K562 (cell line): ENCODE data around the gene TRNAU1AP. TPM values are rescaled to one million over a fixed set of nuclear protein-coding genes. Genes with fewer than 3 reads are reported as not detected.
A peak's percentile ranks its signal among the peaks of the same experiment; 100 is the strongest.

Source experiments
- DACH1 ChIP-seq: fragments of 450-650 bp; IDR thresholded peaks from 2 replicates; pipeline ENCODE4 v1.6.1; 2018; ENCODE audit not compliant: partially characterized antibody
- ETV5 ChIP-seq: sonication (generic); formaldehyde crosslinking; IDR thresholded peaks from 2 replicates; pipeline ENCODE4 v1.4.0; 2020; ENCODE audit warnings: low read depth, mild to moderate bottlenecking, missing genetic modification reagents
- FOXK2 ChIP-seq, 2 experiments: fragments of 450-650 bp; IDR thresholded peaks in 1 of 2; conservative IDR thresholded peaks in 1 of 2; 2 replicates each; pipeline ENCODE4 v1.6.1; 2016; ENCODE audit warnings: low read depth in 2 of 2, mild to moderate bottlenecking in 1 of 2
- GABPA ChIP-seq: fragments of 200-800 bp; sonication (Bioruptor generic); conservative IDR thresholded peaks from 2 replicates; pipeline ENCODE4 v1.6.1; 2016; ENCODE audit warnings: low read depth, missing genetic modification characterization, missing compliant biosample characterization
- ZBED1 ChIP-seq: IDR thresholded peaks from 2 replicates; pipeline ENCODE4 v1.6.1; 2014
- polyA plus RNA-seq, 8 experiments: library from polyadenylated mRNA; depleted of rRNA in 4 of 8; stranded (reverse) in 5 of 8; unstranded in 3 of 8; fragments of >200 nt; fragmentation: Nextera tagmentation in 2 of 8; fragmentation: Illumina TruSeq in 1 of 8; extraction: Ambion mirVana in 2 of 8; extraction: Trizol in 1 of 8; gene quantifications; 2 replicates each; pipeline versions ENCODE4 v1.2.1 to v1.2.3, GENCODE V29; 2011 to 2014; ENCODE audit warnings: inconsistent platforms in 1 of 8, missing spikeins in 1 of 8
- total RNA-seq, 7 experiments: library from RNA; depleted of rRNA in 6 of 7; stranded (reverse); fragments of >200 nt in 6 of 7; fragmentation: Illumina TruSeq in 2 of 7; extraction: Trizol in 2 of 7; gene quantifications; 2 replicates each; pipeline versions ENCODE4 v1.2.1 to v1.2.3, GENCODE V29; 2011 to 2021; ENCODE audit warnings: low replicate concordance in 1 of 7
- TF ChIP-seq, protein P1 (sequence below): sonication (generic); formaldehyde crosslinking; IDR thresholded peaks from 2 replicates; pipeline ENCODE4 v1.8.0; 2022; ENCODE audit warnings: mild to moderate bottlenecking, missing genetic modification reagents
- TF ChIP-seq, protein P2 (sequence below), 2 experiments: IDR thresholded peaks in 1 of 2; conservative IDR thresholded peaks in 1 of 2; 2 replicates each; pipeline ENCODE4 v1.6.1; 2016; ENCODE audit warnings: low read depth in 2 of 2, mild to moderate bottlenecking in 1 of 2, missing compliant biosample characterization in 1 of 2, missing genetic modification characterization in 1 of 2, moderate library complexity in 1 of 2
- TF ChIP-seq, protein P3 (sequence below), 2 experiments: fragments of 450-650 bp in 1 of 2; sonication (generic) in 1 of 2; formaldehyde crosslinking in 1 of 2; IDR thresholded peaks; 2 replicates each; pipeline versions ENCODE4 v1.7.1 to v1.9.0; 2016 to 2022; ENCODE audit warnings: inconsistent platforms in 1 of 2, mild to moderate bottlenecking in 1 of 2, missing genetic modification reagents in 1 of 2

The TRNAU1AP gene
- total and polyA plus RNA-seq, 9 of the 15 experiments (the other 6 are each of a cell fraction or from before 2014, with no cell fraction given): 34.9 to 110 (median 46.3) TPM

DNA sequence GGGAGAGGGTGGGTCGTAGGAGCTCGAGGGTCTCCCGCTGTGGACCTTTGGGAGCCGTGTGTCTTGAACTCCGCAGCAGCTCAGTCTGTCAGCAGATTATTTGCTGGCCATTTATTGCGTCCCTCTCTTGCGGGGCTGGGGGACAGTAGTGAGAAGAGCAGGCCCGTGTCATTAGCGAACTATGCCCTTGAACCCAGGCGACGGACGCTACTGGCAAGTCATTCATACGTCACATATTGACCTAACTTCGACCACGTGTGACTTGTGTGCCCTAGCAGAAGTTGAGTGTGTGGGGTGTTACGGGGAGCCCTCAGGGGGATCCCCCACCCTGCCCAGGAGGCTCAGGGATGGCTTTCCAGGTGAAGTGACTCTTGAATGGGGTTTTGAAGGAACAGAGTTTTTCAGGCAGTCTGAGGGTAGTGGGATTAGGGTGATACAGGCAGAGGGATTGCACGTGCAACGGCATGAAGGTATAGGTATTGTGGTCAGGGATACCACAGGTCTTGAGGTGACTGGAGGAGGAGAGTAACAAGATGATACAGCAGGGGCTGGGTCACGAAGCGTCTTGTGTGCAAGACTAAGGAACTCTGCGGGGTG lies 34.0 kb upstream of the TRNAU1AP start (continued):
- TF ChIP-seq, protein P1, sequence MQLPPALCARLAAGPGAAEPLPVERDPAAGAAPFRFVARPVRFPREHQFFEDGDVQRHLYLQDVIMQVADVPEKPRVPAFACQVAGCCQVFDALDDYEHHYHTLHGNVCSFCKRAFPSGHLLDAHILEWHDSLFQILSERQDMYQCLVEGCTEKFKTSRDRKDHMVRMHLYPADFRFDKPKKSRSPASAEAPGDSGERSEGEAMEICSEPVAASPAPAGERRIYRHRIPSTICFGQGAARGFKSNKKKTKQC (CRISPR knock-in tag): peak; percentile 58
- TF ChIP-seq FOXK2 (conservative IDR thresholded peaks at IDR 0.05 in 1 of 2, IDR thresholded peaks at IDR 0.05 in 1 of 2; ENCODE audit: low read depth in 2 of 2) (peak; percentile 73 to 75), ZBED1 (peak; percentile 81; the same call in 1 of the 2 replicates), DACH1 (peak; percentile 6), ETV5 (CRISPR knock-in tag) (peak; percentile 74; the same call in 1 of the 2 replicates), GABPA (tag) (peak; percentile 5; the same call in 1 of the 2 replicates)
- TF ChIP-seq, protein P2, sequence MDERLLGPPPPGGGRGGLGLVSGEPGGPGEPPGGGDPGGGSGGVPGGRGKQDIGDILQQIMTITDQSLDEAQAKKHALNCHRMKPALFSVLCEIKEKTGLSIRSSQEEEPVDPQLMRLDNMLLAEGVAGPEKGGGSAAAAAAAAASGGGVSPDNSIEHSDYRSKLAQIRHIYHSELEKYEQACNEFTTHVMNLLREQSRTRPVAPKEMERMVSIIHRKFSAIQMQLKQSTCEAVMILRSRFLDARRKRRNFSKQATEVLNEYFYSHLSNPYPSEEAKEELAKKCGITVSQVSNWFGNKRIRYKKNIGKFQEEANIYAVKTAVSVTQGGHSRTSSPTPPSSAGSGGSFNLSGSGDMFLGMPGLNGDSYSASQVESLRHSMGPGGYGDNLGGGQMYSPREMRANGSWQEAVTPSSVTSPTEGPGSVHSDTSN (CRISPR knock-in tag; IDR thresholded peaks at IDR 0.05; ENCODE audit: low read depth): no peak
- TF ChIP-seq, protein P2 (tag; conservative IDR thresholded peaks at IDR 0.05; ENCODE audit: low read depth): no peak
- TF ChIP-seq, protein P3, sequence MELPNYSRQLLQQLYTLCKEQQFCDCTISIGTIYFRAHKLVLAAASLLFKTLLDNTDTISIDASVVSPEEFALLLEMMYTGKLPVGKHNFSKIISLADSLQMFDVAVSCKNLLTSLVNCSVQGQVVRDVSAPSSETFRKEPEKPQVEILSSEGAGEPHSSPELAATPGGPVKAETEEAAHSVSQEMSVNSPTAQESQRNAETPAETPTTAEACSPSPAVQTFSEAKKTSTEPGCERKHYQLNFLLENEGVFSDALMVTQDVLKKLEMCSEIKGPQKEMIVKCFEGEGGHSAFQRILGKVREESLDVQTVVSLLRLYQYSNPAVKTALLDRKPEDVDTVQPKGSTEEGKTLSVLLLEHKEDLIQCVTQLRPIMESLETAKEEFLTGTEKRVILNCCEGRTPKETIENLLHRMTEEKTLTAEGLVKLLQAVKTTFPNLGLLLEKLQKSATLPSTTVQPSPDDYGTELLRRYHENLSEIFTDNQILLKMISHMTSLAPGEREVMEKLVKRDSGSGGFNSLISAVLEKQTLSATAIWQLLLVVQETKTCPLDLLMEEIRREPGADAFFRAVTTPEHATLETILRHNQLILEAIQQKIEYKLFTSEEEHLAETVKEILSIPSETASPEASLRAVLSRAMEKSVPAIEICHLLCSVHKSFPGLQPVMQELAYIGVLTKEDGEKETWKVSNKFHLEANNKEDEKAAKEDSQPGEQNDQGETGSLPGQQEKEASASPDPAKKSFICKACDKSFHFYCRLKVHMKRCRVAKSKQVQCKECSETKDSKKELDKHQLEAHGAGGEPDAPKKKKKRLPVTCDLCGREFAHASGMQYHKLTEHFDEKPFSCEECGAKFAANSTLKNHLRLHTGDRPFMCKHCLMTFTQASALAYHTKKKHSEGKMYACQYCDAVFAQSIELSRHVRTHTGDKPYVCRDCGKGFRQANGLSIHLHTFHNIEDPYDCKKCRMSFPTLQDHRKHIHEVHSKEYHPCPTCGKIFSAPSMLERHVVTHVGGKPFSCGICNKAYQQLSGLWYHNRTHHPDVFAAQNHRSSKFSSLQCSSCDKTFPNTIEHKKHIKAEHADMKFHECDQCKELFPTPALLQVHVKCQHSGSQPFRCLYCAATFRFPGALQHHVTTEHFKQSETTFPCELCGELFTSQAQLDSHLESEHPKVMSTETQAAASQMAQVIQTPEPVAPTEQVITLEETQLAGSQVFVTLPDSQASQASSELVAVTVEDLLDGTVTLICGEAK (IDR thresholded peaks at IDR 0.05): peak; percentile 76
- TF ChIP-seq, protein P3 (CRISPR knock-in tag; IDR thresholded peaks at IDR 0.05): no peak
